Mesendoderm (in vitro differentiated cells): Measurements from ENCODE around the gene SPHK1. TPM values are rescaled to one million over a fixed set of nuclear protein-coding genes. Genes with fewer than 3 reads are reported as not detected.

ENCODE experiments used
- DNase-seq: peaks from one replicate; pipeline ENCODE4 v3.0.0; 2013
- H2AK5ac ChIP-seq: 2 replicates; pipeline ENCODE4 v1.6.1; 2013; ENCODE audit warnings: low read length, inconsistent platforms
- H2BK120ac ChIP-seq: 2 replicates; pipeline ENCODE4 v1.6.1; 2013; ENCODE audit warnings: low read depth, mild to moderate bottlenecking, low read length, moderate library complexity, mixed read lengths
- H2BK15ac ChIP-seq: replicated peaks from 2 replicates; pipeline ENCODE4 v1.6.1; 2013; ENCODE audit warnings: low read depth, mild to moderate bottlenecking, moderate library complexity
- H2BK5ac ChIP-seq: 2 replicates; pipeline ENCODE4 v1.6.1; 2013; ENCODE audit warnings: low read length, inconsistent platforms
- H3K18ac ChIP-seq: 2 replicates; pipeline ENCODE4 v1.6.1; 2013; ENCODE audit warnings: mild to moderate bottlenecking, low read length, mixed read lengths
- H3K23ac ChIP-seq: one replicate; pipeline ENCODE4 v1.6.1; 2013; ENCODE audit warnings: low read length
- H3K27ac ChIP-seq: 2 replicates; pipeline ENCODE4 v1.5.1; 2013; ENCODE audit warnings: low read depth, mild to moderate bottlenecking, inconsistent platforms, low read length, moderate library complexity
- H3K27me3 ChIP-seq: 2 replicates; pipeline ENCODE4 v1.6.1; 2013; ENCODE audit warnings: low read length, control low read depth, mild to moderate bottlenecking, inconsistent platforms; ENCODE audit not compliant: insufficient read depth, poor library complexity
- H3K36me3 ChIP-seq: 2 replicates; pipeline ENCODE4 v1.6.1; 2013; ENCODE audit warnings: low read length, inconsistent platforms; ENCODE audit not compliant: control insufficient read depth, insufficient read depth
- H3K4ac ChIP-seq: one replicate; pipeline ENCODE4 v1.6.1; 2013; ENCODE audit warnings: low read depth, mild to moderate bottlenecking, low read length, moderate library complexity
- H3K4me1 ChIP-seq: 2 replicates; pipeline ENCODE4 v1.6.1; 2013; ENCODE audit warnings: low read depth, low read length, inconsistent platforms; ENCODE audit not compliant: control insufficient read depth
- H3K4me2 ChIP-seq: 2 replicates; pipeline ENCODE4 v1.6.1; 2013; ENCODE audit warnings: low read length
- H3K4me3 ChIP-seq: 2 replicates; pipeline ENCODE4 v1.5.1; 2013; ENCODE audit warnings: mild to moderate bottlenecking, low read length
- H3K56ac ChIP-seq: one replicate; pipeline ENCODE4 v1.6.1; 2013; ENCODE audit warnings: low read length
- H3K79me1 ChIP-seq: 2 replicates; pipeline ENCODE4 v1.6.1; 2013; ENCODE audit warnings: low read length, inconsistent platforms
- H3K79me2 ChIP-seq: 2 replicates; pipeline ENCODE4 v1.6.1; 2013; ENCODE audit warnings: mild to moderate bottlenecking, low read length; ENCODE audit not compliant: control insufficient read depth, insufficient read depth
- H3K9ac ChIP-seq: 2 replicates; pipeline ENCODE4 v1.6.1; 2013; ENCODE audit warnings: low read length, inconsistent platforms
- H4K5ac ChIP-seq: one replicate; pipeline ENCODE4 v1.6.1; 2013; ENCODE audit warnings: low read length
- H4K8ac ChIP-seq: one replicate; pipeline ENCODE4 v1.6.1; 2013; ENCODE audit warnings: low read depth, mild to moderate bottlenecking, control low read depth, low read length, moderate library complexity
- WGBS: extraction: QIAGEN DNeasy Blood & Tissue Kit; methylation state at CpG from one replicate; pipeline ENCODE4 v1.1.7; 2013; ENCODE audit warnings: low lambda C conversion rate, missing lambda C conversion rate; ENCODE audit not compliant: insufficient coverage; ENCODE audit errors: extremely low coverage; 5-methylcytosine and 5-hydroxymethylcytosine counted together
- polyA plus RNA-seq, 2 experiments: library from polyadenylated mRNA; stranded (reverse); fragments of 200-250 nt; gene quantifications; one replicate each; pipeline ENCODE4 v1.2.3, GENCODE V29; 2013

SPHK1 gene, protein sequence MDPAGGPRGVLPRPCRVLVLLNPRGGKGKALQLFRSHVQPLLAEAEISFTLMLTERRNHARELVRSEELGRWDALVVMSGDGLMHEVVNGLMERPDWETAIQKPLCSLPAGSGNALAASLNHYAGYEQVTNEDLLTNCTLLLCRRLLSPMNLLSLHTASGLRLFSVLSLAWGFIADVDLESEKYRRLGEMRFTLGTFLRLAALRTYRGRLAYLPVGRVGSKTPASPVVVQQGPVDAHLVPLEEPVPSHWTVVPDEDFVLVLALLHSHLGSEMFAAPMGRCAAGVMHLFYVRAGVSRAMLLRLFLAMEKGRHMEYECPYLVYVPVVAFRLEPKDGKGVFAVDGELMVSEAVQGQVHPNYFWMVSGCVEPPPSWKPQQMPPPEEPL
- polyA plus RNA-seq (2013, experiment 1 of 2): 0.44 TPM
- 0.35 TPM for polyA plus RNA-seq (2013, experiment 2 of 2)

GRCh38 chr17:76384222-76384986, at the start of gene SPHK1:
Gene SPHK1 (plus strand): TSS chr17:76384609. CDS start chr17:76385645, 1,036 bp downstream.
- Histone ChIP-seq H4K5ac (no peak within 1 kb of the TSS), H3K4me1 (no peaks in the 10 kb centered on the region), H3K56ac (peak within 1 kb of the TSS; percentile 83), H2BK120ac (no peak within 1 kb of the TSS), H3K27me3 (peaks cover 11% of the 10 kb centered on the region), H2AK5ac (no peak within 1 kb of the TSS), H3K4me2 (peak within 1 kb of the TSS; percentile 89), H4K8ac (no peak within 1 kb of the TSS), H2BK5ac (no peak within 1 kb of the TSS), H3K27ac (no peak within 1 kb of the TSS), H3K36me3 (no peaks in the 10 kb centered on the region), H2BK15ac (no peak within 1 kb of the TSS), H3K18ac (peak within 1 kb of the TSS; percentile 29), H3K79me2 (no peaks in the 10 kb centered on the region), H3K9ac (peak within 1 kb of the TSS; percentile 76), H3K23ac (peak within 1 kb of the TSS; percentile 1), H3K79me1 (no peaks in the 10 kb centered on the region), H3K4ac (no peak within 1 kb of the TSS), H3K4me3 (peak within 1 kb of the TSS; percentile 29)
- no CpG with 5 or more reads among the region's 118 CpGs for WGBS
- peak; percentile 84 for DNase-seq

DNA sequence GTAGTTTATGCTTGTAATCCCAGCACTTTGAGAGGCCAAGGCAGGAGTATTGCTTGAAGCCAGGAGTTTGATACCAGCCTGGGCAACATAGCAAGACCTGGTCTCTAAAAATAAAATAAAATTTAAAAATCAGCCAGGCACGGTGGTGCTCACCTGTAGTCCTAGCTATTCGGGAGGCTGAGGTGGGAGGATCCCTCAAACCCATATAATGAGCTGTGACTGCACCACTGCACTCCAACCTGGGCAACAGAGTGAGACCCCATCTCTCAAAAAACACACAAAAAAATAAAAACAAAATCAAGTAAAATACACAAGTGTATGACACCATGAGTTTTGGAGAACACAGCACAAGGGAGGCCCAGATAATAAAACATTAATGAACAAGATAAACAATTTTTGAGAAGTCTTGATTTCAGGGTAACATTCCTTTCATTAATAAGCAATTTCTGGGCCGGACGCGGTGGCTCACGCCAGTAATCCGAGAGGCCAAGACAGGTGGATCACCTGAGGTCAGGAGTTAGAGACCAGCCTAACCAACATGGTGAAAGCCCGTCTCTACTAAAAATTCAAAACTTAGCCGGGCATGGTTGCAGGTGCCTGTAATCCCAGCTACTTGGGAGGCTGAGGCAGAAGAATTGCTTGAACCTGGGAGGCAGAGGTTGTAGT, 48.6 kb upstream of the SPHK1 start:
- Histone ChIP-seq H3K18ac (no peak overlapping the region), H3K27ac (no peak overlapping the region), H3K79me2 (no peaks in the 10 kb centered on the region), H2BK15ac (no peak overlapping the region), H3K27me3 (no peaks in the 10 kb centered on the region), H3K4me1 (no peaks in the 10 kb centered on the region), H3K23ac (no peak overlapping the region), H2BK120ac (no peak overlapping the region), H3K56ac (no peak overlapping the region), H3K79me1 (no peaks in the 10 kb centered on the region), H4K8ac (no peak overlapping the region), H3K4me2 (no peak overlapping the region), H2BK5ac (no peak overlapping the region), H3K36me3 (no peaks in the 10 kb centered on the region), H3K4ac (no peak overlapping the region), H4K5ac (no peak overlapping the region), H2AK5ac (no peak overlapping the region), H3K9ac (no peak overlapping the region), H3K4me3 (no peak overlapping the region)
- WGBS: no CpG with 5 or more reads among the region's 9 CpGs
- no peak for DNase-seq

- Histone ChIP-seq H3K4ac (no peak overlapping the region), H3K9ac (no peak overlapping the region), H4K8ac (no peak overlapping the region), H3K56ac (no peak overlapping the region), H3K27ac (no peak overlapping the region), H3K18ac (no peak overlapping the region), H4K5ac (no peak overlapping the region), H3K4me3 (no peak overlapping the region), H3K79me1 (no peaks in the 10 kb centered on the region), H3K36me3 (no peaks in the 10 kb centered on the region), H2BK15ac (no peak overlapping the region), H2BK5ac (no peak overlapping the region), H2AK5ac (no peak overlapping the region), H2BK120ac (no peak overlapping the region), H3K4me2 (no peak overlapping the region), H3K23ac (no peak overlapping the region), H3K79me2 (no peaks in the 10 kb centered on the region), H3K27me3 (no peaks in the 10 kb centered on the region), H3K4me1 (no peaks in the 10 kb centered on the region)
- DNase-seq: no peak
- whole genome bisulfite sequencing: no CpG with 5 or more reads among the region's 7 CpGs
These were observed 47.5 kb upstream of the SPHK1 start for GRCh38 chr17:76336756-76337412.

DNA sequence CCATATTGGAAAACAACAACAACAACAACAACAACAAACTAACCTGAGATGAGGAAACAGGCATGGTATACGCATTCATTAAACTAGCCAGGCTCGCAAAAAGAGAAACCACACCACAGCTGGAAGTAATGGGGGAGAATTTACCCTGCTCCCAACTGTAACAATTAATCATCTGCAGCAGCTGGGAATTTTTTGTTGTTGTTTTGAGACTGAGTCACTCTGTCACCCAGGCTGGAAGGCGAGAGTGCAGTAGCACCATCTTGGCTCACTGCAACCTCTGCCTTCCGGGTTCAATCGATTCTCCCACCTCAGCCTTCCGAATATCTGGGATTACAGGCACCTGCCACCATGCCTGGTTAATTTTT, 47.0 kb upstream of the SPHK1 start:
- Histone ChIP-seq H2AK5ac (no peak overlapping the region), H3K23ac (no peak overlapping the region), H3K79me2 (no peaks in the 10 kb centered on the region), H3K18ac (no peak overlapping the region), H4K5ac (no peak overlapping the region), H3K4me1 (no peaks in the 10 kb centered on the region), H2BK15ac (no peak overlapping the region), H3K79me1 (no peaks in the 10 kb centered on the region), H3K4me3 (no peak overlapping the region), H2BK5ac (no peak overlapping the region), H3K56ac (no peak overlapping the region), H4K8ac (no peak overlapping the region), H3K4ac (no peak overlapping the region), H3K27me3 (no peaks in the 10 kb centered on the region), H2BK120ac (no peak overlapping the region), H3K4me2 (no peak overlapping the region), H3K9ac (no peak overlapping the region), H3K27ac (no peak overlapping the region), H3K36me3 (no peaks in the 10 kb centered on the region)
- DNase-seq: no peak
- no CpG with 5 or more reads among the region's 6 CpGs for WGBS

GRCh38 chr17:76341301-76341700, 43.1 kb upstream of the SPHK1 start:
- H3K4me2 ChIP-seq: no peak overlapping the region
- no peaks in the 10 kb centered on the region for H3K79me1 ChIP-seq
- H3K56ac ChIP-seq: no peak overlapping the region
- WGBS: no CpG with 5 or more reads among the region's 6 CpGs
- H2BK15ac ChIP-seq: no peak overlapping the region
- no peak overlapping the region for H2BK120ac ChIP-seq
- H4K8ac ChIP-seq: no peak overlapping the region
- H3K18ac ChIP-seq: no peak overlapping the region
- H3K79me2 ChIP-seq: no peaks in the 10 kb centered on the region
- H3K4me3 ChIP-seq: no peak overlapping the region
- H3K36me3 ChIP-seq: peaks cover 2% of the 10 kb centered on the region
- H2AK5ac ChIP-seq: no peak overlapping the region
- no peak overlapping the region for H3K27ac ChIP-seq
- no peaks in the 10 kb centered on the region for H3K27me3 ChIP-seq
- H3K4me1 ChIP-seq: no peaks in the 10 kb centered on the region
- no peak overlapping the region for H4K5ac ChIP-seq
- H2BK5ac ChIP-seq: no peak overlapping the region
- no peak overlapping the region for H3K9ac ChIP-seq
- no peak overlapping the region for H3K4ac ChIP-seq
- no peak for DNase-seq
- no peak overlapping the region for H3K23ac ChIP-seq
